IPS-20b (cell line): ENCODE results near the gene CNGA3.

ENCODE experiments used
- H3K27ac ChIP-seq: one replicate; pipeline ENCODE4 v1.5.1; 2013; ENCODE audit warnings: low read length
- H3K27me3 ChIP-seq: 2 replicates; pipeline ENCODE4 v1.6.1; 2013; ENCODE audit warnings: mild to moderate bottlenecking, low read length, inconsistent platforms; ENCODE audit not compliant: insufficient read depth
- H3K36me3 ChIP-seq: 2 replicates; pipeline ENCODE4 v1.6.1; 2013; ENCODE audit warnings: low read depth, mild to moderate bottlenecking, inconsistent platforms, low read length, moderate library complexity; ENCODE audit not compliant: insufficient read depth
- H3K4me1 ChIP-seq: 2 replicates; pipeline ENCODE4 v1.6.1; 2013; ENCODE audit warnings: mild to moderate bottlenecking, control low read depth, inconsistent platforms, low read length, moderate library complexity; ENCODE audit not compliant: insufficient read depth
- H3K4me3 ChIP-seq: 2 replicates; pipeline ENCODE4 v1.5.1; 2013; ENCODE audit warnings: mild to moderate bottlenecking, low read length, inconsistent platforms
- H3K9ac ChIP-seq: 2 replicates; pipeline ENCODE4 v1.6.1; 2013; ENCODE audit warnings: low read depth, mild to moderate bottlenecking, inconsistent platforms, low read length, moderate library complexity
- H3K9me3 ChIP-seq: 2 replicates; pipeline ENCODE4 v1.6.1; 2013; ENCODE audit warnings: mild to moderate bottlenecking, low read depth, low read length, inconsistent platforms; ENCODE audit not compliant: insufficient read depth

CNGA3 gene

GRCh38 chr2:98367721-98368120 is 21.5 kb downstream of the CNGA3 start:
- no peaks in the 10 kb centered on the region for H3K9me3 ChIP-seq
- H3K9ac ChIP-seq = no peak overlapping the region
- H3K27me3 ChIP-seq = no peaks in the 10 kb centered on the region
- H3K27ac ChIP-seq = no peak overlapping the region
- H3K4me1 ChIP-seq = no peaks in the 10 kb centered on the region
- H3K36me3 ChIP-seq = no peaks in the 10 kb centered on the region
- H3K4me3 ChIP-seq = no peak overlapping the region

DNA sequence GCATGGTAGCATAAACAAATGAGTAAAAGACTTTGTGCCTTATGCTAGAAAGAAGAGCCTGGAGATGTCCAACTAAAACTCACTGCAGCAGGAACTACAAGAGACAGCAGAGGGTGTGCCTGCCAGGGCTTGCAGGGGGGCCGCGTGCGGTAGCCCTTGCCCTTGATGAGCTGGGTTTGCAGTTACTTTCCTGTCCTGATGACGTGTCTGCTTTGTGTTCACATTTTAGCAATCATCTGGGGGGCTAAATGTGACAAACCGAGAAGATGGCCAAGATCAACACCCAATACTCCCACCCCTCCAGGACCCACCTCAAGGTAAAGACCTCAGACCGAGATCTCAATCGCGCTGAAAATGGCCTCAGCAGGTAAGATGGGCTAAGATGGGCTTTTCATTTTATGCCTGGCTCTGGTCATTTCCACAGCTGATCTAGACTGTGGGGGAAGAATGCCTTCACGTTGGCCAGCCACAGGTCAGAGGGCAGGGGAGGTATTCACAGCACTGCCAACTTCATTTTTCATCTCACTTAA is 23.5 kb downstream of the CNGA3 start:
- Histone ChIP-seq H3K4me1 (no peaks in the 10 kb centered on the region), H3K27me3 (no peaks in the 10 kb centered on the region), H3K27ac (no peak overlapping the region), H3K9me3 (no peaks in the 10 kb centered on the region), H3K9ac (no peak overlapping the region), H3K36me3 (no peaks in the 10 kb centered on the region), H3K4me3 (no peak overlapping the region)

DNA sequence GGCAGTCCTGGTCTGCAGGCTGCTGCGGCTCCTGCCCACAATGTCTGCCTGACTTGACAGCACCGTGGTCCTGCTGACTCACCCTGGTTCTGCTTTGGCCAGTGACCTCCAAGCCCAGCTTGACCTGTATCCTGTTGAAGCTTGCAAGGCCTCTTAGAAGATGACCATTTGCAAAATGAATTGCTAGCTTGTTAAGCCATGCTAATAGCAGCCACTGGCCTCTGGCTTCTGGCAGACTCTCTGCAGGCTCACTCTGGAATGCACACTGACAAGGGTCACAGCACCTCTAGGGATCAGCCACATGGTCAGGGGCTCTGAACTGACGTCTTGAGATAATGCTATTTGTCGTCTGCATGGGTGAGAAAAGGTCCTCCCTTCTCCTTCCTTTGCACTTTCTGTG is 25.9 kb downstream of the CNGA3 start:
- H3K4me1 ChIP-seq = no peaks in the 10 kb centered on the region
- no peak overlapping the region for H3K9ac ChIP-seq
- no peak overlapping the region for H3K4me3 ChIP-seq
- no peaks in the 10 kb centered on the region for H3K36me3 ChIP-seq
- no peaks in the 10 kb centered on the region for H3K9me3 ChIP-seq
- no peak overlapping the region for H3K27ac ChIP-seq
- no peaks in the 10 kb centered on the region for H3K27me3 ChIP-seq

DNA sequence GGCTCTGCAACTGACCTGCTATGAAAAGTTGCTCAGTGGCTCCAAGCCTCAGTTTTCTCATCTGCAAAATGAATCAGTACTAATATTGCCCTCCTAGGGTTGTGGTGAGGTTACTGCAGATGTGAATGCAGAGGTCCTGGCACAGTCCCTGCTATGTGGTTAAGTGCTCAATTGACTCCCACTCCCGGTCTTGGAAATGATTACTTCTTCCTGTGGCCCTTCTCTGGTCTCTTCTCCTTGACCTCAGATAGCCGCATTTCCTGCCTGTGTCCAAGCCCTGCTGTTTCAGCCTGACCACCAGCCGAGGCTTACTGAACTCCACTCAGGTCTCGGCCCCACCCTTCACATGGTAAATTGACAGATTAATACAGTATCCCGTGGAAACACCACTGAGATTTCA is 26.3 kb downstream of the CNGA3 start:
- Histone ChIP-seq H3K9ac (no peak overlapping the region), H3K9me3 (no peaks in the 10 kb centered on the region), H3K4me3 (no peak overlapping the region), H3K27ac (no peak overlapping the region), H3K27me3 (no peaks in the 10 kb centered on the region), H3K4me1 (no peaks in the 10 kb centered on the region), H3K36me3 (no peaks in the 10 kb centered on the region)

- no peaks in the 10 kb centered on the region for H3K27me3 ChIP-seq
- no peak overlapping the region for H3K27ac ChIP-seq
- no peak overlapping the region for H3K4me3 ChIP-seq
- no peaks in the 10 kb centered on the region for H3K4me1 ChIP-seq
- H3K9ac ChIP-seq = no peak overlapping the region
- H3K9me3 ChIP-seq = no peaks in the 10 kb centered on the region
- no peaks in the 10 kb centered on the region for H3K36me3 ChIP-seq
Observed at GRCh38 chr2:98374286-98374685, 28.0 kb downstream of the CNGA3 start.

GRCh38 chr2:98374958-98375570 is 28.8 kb downstream of the CNGA3 start:
- Histone ChIP-seq H3K4me1 (no peaks in the 10 kb centered on the region), H3K9ac (no peak overlapping the region), H3K27ac (no peak overlapping the region), H3K9me3 (no peaks in the 10 kb centered on the region), H3K4me3 (no peak overlapping the region), H3K27me3 (no peaks in the 10 kb centered on the region), H3K36me3 (no peaks in the 10 kb centered on the region)

GRCh38 chr2:98376301-98376910 is 30.1 kb downstream of the CNGA3 start:
- no peaks in the 10 kb centered on the region; the same call in 1 of the 2 replicates for H3K27me3 ChIP-seq
- H3K4me1 ChIP-seq = no peaks in the 10 kb centered on the region
- no peak overlapping the region for H3K4me3 ChIP-seq
- H3K9me3 ChIP-seq = no peaks in the 10 kb centered on the region
- H3K27ac ChIP-seq = no peak overlapping the region
- no peaks in the 10 kb centered on the region for H3K36me3 ChIP-seq
- no peak overlapping the region for H3K9ac ChIP-seq

- H3K4me1 ChIP-seq = no peaks in the 10 kb centered on the region
- no peak overlapping the region for H3K4me3 ChIP-seq
- no peaks in the 10 kb centered on the region for H3K36me3 ChIP-seq
- no peak overlapping the region for H3K9ac ChIP-seq
- H3K9me3 ChIP-seq = no peaks in the 10 kb centered on the region
- no peak overlapping the region for H3K27ac ChIP-seq
- H3K27me3 ChIP-seq = peaks cover 2% of the 10 kb centered on the region; the same call in 1 of the 2 replicates
Observed at GRCh38 chr2:98376996-98377395, 30.7 kb downstream of the CNGA3 start.

DNA sequence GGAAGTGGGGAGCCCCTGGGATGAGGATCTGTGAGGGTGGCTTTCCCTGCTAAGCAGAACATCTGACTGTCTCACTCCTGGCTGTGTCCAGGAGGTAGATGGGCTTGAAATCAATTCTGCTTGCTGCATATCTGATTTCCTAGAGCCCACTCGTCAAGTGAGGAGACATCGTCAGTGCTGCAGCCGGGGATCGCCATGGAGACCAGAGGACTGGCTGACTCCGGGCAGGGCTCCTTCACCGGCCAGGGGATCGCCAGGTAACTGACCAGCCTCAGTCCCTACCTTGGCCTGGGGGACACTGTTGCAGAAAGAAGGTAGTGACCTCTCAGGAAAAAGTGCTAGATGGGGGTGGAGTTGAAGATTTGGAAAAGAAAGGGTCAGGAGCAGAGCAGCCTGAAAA is 31.3 kb downstream of the CNGA3 start:
- Histone ChIP-seq H3K4me1 (no peaks in the 10 kb centered on the region), H3K27me3 (peaks cover 7% of the 10 kb centered on the region; the same call in 1 of the 2 replicates), H3K36me3 (no peaks in the 10 kb centered on the region), H3K9ac (no peak overlapping the region), H3K27ac (no peak overlapping the region), H3K9me3 (no peaks in the 10 kb centered on the region), H3K4me3 (no peak overlapping the region)

GRCh38 chr2:98378196-98378595 is 31.9 kb downstream of the CNGA3 start:
- Histone ChIP-seq H3K9ac (no peak overlapping the region), H3K4me3 (no peak overlapping the region), H3K9me3 (no peaks in the 10 kb centered on the region), H3K27ac (no peak overlapping the region), H3K4me1 (peaks cover 4% of the 10 kb centered on the region; the same call in 1 of the 2 replicates), H3K36me3 (no peaks in the 10 kb centered on the region), H3K27me3 (peaks cover 13% of the 10 kb centered on the region; the same call in 1 of the 2 replicates)

DNA sequence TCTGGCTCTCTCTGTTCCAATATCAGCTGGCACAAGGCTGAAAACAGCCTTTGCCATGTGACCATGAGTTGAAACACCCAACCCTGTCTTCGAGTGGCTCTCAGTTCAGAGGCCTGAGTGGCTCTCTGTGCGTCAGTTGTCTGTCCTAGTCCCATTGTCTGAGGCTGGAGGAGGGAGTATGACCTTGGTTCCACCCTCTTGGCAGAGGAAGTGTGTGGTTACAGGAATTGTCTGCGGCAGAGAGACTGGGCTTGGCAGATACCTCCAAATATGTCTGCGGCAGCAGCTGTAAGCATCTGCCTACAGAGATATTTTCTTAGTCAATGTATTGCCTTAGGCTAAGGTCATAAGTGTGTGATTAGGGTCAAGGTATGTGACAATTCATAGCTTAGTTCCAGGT is 32.6 kb downstream of the CNGA3 start:
- H3K9me3 ChIP-seq = no peaks in the 10 kb centered on the region

More for the DNA sequence above, 32.6 kb downstream of the CNGA3 start:
- H3K27me3 ChIP-seq = peaks cover 13% of the 10 kb centered on the region; the same call in 1 of the 2 replicates
- H3K4me3 ChIP-seq = no peak overlapping the region
- no peak overlapping the region for H3K9ac ChIP-seq
- no peaks in the 10 kb centered on the region for H3K36me3 ChIP-seq
- H3K4me1 ChIP-seq = peaks cover 4% of the 10 kb centered on the region; the same call in 1 of the 2 replicates
- no peak overlapping the region for H3K27ac ChIP-seq
